ENCODE data around the gene TSPO.

The TSPO gene

GRCh38 chr22:43208703-43209522, 57.6 kb downstream of the TSPO start:
- H3K27me3 ChIP-seq (ENCODE audit: control insufficient read depth in 1 of 2, insufficient read depth in 2 of 2, low read length in 2 of 2): no peaks in the 10 kb centered on the region
- no peak overlapping the region for H3K9ac ChIP-seq (ENCODE audit: low read length)
- no peaks in the 10 kb centered on the region for H3K9me3 ChIP-seq (ENCODE audit: low read length)
- no peak overlapping the region for H3K4me3 ChIP-seq (ENCODE audit: low read depth in 1 of 2, low read length in 2 of 2)
- H3K4me1 ChIP-seq (ENCODE audit: insufficient read depth, low read length): no peaks in the 10 kb centered on the region
- H3K27ac ChIP-seq (ENCODE audit: low read depth, low read length): no peak overlapping the region
- no peaks in the 10 kb centered on the region for H3K36me3 ChIP-seq (ENCODE audit: insufficient read depth, low read length)

GRCh38 chr22:43209523-43209890, 58.1 kb downstream of the TSPO start:
- Histone ChIP-seq H3K27me3 (ENCODE audit: control insufficient read depth in 1 of 2, insufficient read depth in 2 of 2, low read length in 2 of 2) (no peaks in the 10 kb centered on the region), H3K9ac (ENCODE audit: low read length) (no peak overlapping the region), H3K4me3 (ENCODE audit: low read depth in 1 of 2, low read length in 2 of 2) (no peak overlapping the region), H3K4me1 (ENCODE audit: insufficient read depth, low read length) (no peaks in the 10 kb centered on the region), H3K36me3 (ENCODE audit: insufficient read depth, low read length) (no peaks in the 10 kb centered on the region), H3K9me3 (ENCODE audit: low read length) (no peaks in the 10 kb centered on the region), H3K27ac (ENCODE audit: low read depth, low read length) (no peak overlapping the region)

- Histone ChIP-seq H3K27me3 (ENCODE audit: control insufficient read depth in 1 of 2, insufficient read depth in 2 of 2, low read length in 2 of 2) (no peaks in the 10 kb centered on the region), H3K9me3 (ENCODE audit: low read length) (no peaks in the 10 kb centered on the region), H3K4me1 (ENCODE audit: insufficient read depth, low read length) (no peaks in the 10 kb centered on the region), H3K27ac (ENCODE audit: low read depth, low read length) (no peak overlapping the region), H3K9ac (ENCODE audit: low read length) (no peak overlapping the region), H3K36me3 (ENCODE audit: insufficient read depth, low read length) (no peaks in the 10 kb centered on the region), H3K4me3 (ENCODE audit: low read depth in 1 of 2, low read length in 2 of 2) (no peak overlapping the region)
These were observed 58.6 kb downstream of the TSPO start for GRCh38 chr22:43209971-43210370.

- no peak overlapping the region for H3K27ac ChIP-seq (ENCODE audit: low read depth, low read length)
- H3K4me3 ChIP-seq (ENCODE audit: low read depth in 1 of 2, low read length in 2 of 2): no peak overlapping the region
- H3K9ac ChIP-seq (ENCODE audit: low read length): no peak overlapping the region
- H3K4me1 ChIP-seq (ENCODE audit: insufficient read depth, low read length): no peaks in the 10 kb centered on the region
- no peaks in the 10 kb centered on the region for H3K36me3 ChIP-seq (ENCODE audit: insufficient read depth, low read length)
- H3K27me3 ChIP-seq (ENCODE audit: control insufficient read depth in 1 of 2, insufficient read depth in 2 of 2, low read length in 2 of 2): no peaks in the 10 kb centered on the region
- H3K9me3 ChIP-seq (ENCODE audit: low read length): no peaks in the 10 kb centered on the region
These were observed 59.5 kb downstream of the TSPO start for GRCh38 chr22:43210631-43211515.

GRCh38 chr22:43211941-43212433, 60.6 kb downstream of the TSPO start:
- Histone ChIP-seq H3K9ac (ENCODE audit: low read length) (no peak overlapping the region), H3K4me1 (ENCODE audit: insufficient read depth, low read length) (no peaks in the 10 kb centered on the region), H3K36me3 (ENCODE audit: insufficient read depth, low read length) (no peaks in the 10 kb centered on the region), H3K27me3 (ENCODE audit: control insufficient read depth in 1 of 2, insufficient read depth in 2 of 2, low read length in 2 of 2) (no peaks in the 10 kb centered on the region), H3K4me3 (ENCODE audit: low read depth in 1 of 2, low read length in 2 of 2) (no peak overlapping the region), H3K9me3 (ENCODE audit: low read length) (no peaks in the 10 kb centered on the region), H3K27ac (ENCODE audit: low read depth, low read length) (no peak overlapping the region)

GRCh38 chr22:43212434-43212952, 61.1 kb downstream of the TSPO start:
- Histone ChIP-seq H3K4me1 (ENCODE audit: insufficient read depth, low read length) (no peaks in the 10 kb centered on the region), H3K27ac (ENCODE audit: low read depth, low read length) (no peak overlapping the region), H3K9ac (ENCODE audit: low read length) (no peak overlapping the region), H3K36me3 (ENCODE audit: insufficient read depth, low read length) (no peaks in the 10 kb centered on the region), H3K9me3 (ENCODE audit: low read length) (no peaks in the 10 kb centered on the region), H3K27me3 (ENCODE audit: control insufficient read depth in 1 of 2, insufficient read depth in 2 of 2, low read length in 2 of 2) (no peaks in the 10 kb centered on the region), H3K4me3 (ENCODE audit: low read depth in 1 of 2, low read length in 2 of 2) (no peak overlapping the region)

Measured in muscle layer of colon (tissue), 2 donors.